Body of pancreas (tissue), 4 donors: ENCODE data around the gene SHCBP1.

ENCODE experiments used
- CTCF ChIP-seq, 7 experiments: fragments of 450-650 bp in 4 of 7; fragments of 200-600 bp in 3 of 7; sonication (generic) in 3 of 7; IDR thresholded peaks; one replicate each; pipeline ENCODE4 v1.5.1; 2016 to 2019; ENCODE audit warnings: antibody characterized with exemption in 7 of 7
- POLR2A ChIP-seq, 3 donors: fragments of 450-650 bp; IDR thresholded peaks; one replicate each; pipeline ENCODE4 v1.6.1; 2016; ENCODE audit warnings: antibody characterized with exemption in 3 of 3, mild to moderate bottlenecking in 2 of 3

GRCh38 chr16:46614006-46614405 lies 7.2 kb downstream of the SHCBP1 start:
- TF ChIP-seq CTCF (IDR thresholded peaks at IDR 0.05) (no peak), POLR2A (IDR thresholded peaks at IDR 0.05) (no peak)
